GM23248 (cell line): ENCODE results near the gene CD274.

ENCODE experiments used
- EZH2 ChIP-seq: fragments of 200-600 bp; sonication (generic); IDR thresholded peaks from 2 replicates; pipeline ENCODE4 v1.6.1; 2018; ENCODE audit warnings: antibody characterized with exemption, mild to moderate bottlenecking; ENCODE audit not compliant: insufficient read depth, poor library complexity, severe bottlenecking
- EZH2phosphoT487 ChIP-seq: fragments of 200-600 bp; sonication (generic); IDR thresholded peaks from 2 replicates; pipeline ENCODE4 v1.6.1; 2018; ENCODE audit warnings: antibody characterized with exemption, moderate library complexity, mild to moderate bottlenecking, low read depth; ENCODE audit not compliant: insufficient read depth

- no peak for TF ChIP-seq EZH2phosphoT487
- no peak for TF ChIP-seq EZH2
Observed at GRCh38 chr9:5479994-5480694, 29.8 kb downstream of the CD274 start.
